NOMO-1 (cell line): ENCODE data around the gene EIF3B.
"Not testable (repeated sequence)": the region's sequence is repeated elsewhere in the genome, so short reads cannot be mapped to it uniquely, and the experiment has no call there.

Experiments
- DNase-seq, 2 experiments: peaks; one replicate each; lab custom pipeline; 2025; ENCODE audit not compliant: unreplicated experiment in 2 of 2; lab: John Stamatoyannopoulos, UW

Gene EIF3B

GRCh38 chr7:2354186-2354938 is at the start of gene EIF3B:
EIF3B (plus strand) TSS chr7:2354827; CDS start chr7:2354922, 95 bp downstream.
- peak; percentile 78 to 90 for DNase-seq

DNA sequence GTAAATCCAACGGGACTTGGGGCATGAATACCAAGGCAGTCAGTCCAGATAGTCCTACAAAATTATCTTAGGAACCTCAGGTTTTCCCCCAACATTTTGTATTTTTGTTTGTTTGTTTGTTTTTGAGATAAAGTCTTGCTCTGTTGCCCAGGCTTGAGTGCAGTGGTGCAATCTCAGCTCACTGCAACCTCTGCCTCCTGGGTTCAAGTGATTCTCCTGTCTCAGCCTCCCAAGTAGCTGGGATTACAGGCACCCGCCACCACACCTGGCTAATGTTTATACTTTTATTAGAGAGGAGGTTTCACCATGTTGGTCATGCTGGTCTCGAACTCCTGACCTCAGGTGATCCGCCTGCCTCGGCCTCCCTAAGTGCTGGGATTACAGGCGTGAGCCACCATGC is 49.4 kb upstream of the EIF3B start:
- DNase-seq, result not testable (repeated sequence)

DNA sequence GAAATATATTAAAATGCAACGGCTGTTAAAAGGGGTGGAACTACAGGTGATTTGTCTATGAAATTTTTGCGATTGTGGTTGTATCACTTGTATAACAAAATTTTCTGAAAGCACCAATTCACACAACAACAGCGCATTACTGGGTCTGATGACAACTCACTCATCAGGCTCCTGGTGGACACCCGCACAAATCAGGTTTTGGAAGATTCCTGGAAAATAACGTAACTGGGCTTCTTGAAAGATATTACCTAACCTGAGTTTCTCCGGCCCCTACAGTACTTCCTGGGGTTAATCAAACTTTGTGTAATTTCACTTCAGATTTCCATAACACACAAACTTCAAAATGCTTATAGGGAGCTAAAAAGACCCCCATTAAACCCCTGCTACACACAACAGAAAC is 47.9 kb upstream of the EIF3B start:
- DNase-seq, result no peak

DNA sequence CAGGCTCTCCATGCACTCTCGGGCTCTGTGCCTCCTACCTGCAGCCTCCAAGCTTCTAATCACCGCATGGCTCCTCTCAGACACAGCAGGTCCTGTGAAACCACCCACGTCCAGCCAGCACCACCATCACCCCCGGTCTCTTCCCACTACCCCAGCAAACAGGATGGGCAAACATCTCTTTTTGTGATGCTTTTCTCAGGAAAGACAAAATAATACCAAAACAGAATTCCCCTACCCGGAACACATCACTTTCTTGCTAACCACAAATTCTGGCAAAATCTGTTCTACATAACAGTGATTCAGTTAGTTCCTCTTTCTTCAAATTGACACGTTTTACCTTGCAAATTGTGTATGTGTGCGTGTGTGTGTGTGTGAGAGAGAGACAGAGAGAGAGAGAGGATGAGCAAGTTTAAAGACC is 46.9 kb upstream of the EIF3B start:
- DNase-seq, result peak; percentile 32 to 69

DNA sequence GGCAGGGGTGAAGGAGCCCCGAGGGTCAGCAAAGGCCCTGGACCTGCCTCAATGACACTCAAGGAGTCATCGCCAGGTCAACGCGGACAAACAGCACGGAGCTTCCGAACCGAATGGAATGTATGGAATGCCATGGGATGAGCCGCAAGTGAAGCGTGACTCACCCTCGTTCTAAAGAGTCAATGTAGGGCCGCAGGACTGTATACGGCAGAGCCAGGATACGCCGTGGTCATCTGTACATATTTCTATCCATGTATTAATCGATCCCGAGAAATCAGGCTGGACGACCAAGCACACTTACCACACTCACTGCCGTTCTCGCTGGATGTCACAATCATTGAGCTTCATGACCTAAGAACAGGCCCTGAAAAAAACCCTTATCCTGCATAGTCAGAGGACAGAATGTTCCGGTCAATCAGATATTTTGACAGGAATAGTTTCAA is 44.7 kb upstream of the EIF3B start:
- no peak for DNase-seq

- no peak for DNase-seq
Measured at GRCh38 chr7:2312267-2312929, 42.2 kb upstream of the EIF3B start.

DNA sequence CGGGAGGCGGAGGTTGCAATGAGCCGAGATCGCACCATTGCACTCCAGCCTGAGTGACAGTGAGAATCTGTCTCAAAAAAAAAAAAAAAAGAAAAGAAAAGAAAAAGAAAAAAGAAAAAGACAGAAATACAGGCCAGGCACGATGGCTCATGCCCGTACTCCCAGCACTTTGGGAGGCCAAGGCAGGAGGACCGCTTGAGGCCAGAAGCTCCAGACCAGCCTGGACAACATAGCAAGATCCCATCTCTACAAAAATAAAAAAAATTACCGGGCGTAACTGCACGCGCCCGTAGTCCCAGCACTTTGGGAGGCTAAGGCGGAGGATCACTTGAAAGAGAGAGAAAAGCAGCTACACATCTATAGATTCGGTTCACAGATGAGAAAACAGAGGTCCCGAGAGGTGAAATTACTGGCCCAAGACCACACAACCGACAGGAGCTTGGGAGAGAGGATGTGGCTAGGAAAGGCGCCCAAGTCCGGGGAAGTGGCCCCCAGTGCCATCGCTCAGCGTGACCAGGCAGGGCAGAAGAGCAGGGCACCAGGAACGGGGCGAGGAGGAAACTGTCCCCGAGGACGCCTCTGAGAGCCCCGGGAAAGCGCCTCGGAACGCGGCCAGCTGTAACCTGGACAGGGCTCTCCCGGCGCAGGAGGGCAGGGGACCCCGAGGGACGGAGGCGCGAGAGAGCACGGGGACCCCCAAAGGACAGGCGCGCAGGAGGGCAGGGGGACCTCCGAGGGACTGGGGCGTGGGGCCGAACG is 41.0 kb upstream of the EIF3B start:
- no peak for DNase-seq

DNA sequence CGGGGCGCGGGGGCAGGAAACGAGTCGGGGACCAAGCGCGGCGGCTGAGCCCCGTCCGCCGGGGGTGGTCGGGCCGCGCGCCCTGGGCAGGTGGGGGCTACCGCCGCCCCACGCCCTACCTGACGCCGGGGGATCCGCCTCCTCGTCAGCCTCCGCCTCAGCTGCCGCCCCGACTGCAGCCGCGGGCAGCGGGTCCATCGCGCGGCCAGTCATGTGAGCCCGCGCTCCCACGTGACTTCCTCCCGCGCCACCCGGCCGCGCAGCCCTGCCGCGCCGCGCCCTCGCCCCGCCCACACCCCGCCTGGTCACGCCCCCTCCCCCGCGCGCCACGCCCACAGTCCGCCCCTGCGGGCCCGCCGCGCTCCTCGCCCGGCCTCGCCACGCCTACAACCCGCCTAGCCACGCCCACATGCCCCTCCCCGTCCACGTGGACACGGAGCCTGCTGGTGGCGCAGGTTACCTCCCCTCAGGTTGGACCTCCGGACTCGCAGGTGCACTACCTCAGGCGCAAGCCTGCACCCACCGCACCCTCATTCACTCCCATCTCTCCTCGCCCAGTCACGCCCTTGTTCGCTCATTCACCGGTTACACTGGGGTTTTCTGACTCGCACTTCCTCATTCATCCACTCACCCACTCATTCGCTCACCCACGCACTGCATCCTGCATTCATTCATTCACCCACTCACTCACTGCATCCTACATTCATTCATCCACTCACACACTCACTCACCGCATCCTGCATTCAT is 40.2 kb upstream of the EIF3B start, which contains the start of gene SNX8:
Gene SNX8 (minus strand): TSS at position 233 of the 747 bp plus-strand sequence. CDS start 20 bp downstream, at position 213.
- peak; percentile 77 to 80 for DNase-seq

- DNase-seq, result not testable (repeated sequence)
Measured at GRCh38 chr7:2314956-2315530, 39.6 kb upstream of the EIF3B start.

DNA sequence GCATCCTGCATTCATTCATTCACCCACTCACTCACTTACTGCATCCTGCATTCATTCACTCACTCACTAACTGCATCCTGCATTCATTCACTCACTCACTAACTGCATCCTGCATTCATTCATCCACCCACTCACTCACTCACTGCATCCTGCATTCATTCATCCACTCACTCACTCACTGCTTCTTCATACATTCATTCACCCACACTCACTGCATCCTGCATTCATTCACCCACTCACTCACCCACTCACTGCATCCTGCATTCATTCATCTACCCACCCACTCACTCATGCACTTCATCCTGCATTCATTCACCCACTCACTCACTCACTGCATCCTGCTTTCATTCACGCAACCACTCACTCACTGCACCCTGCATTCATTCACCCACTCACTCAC is 38.8 kb upstream of the EIF3B start:
- DNase-seq, result no peak

DNA sequence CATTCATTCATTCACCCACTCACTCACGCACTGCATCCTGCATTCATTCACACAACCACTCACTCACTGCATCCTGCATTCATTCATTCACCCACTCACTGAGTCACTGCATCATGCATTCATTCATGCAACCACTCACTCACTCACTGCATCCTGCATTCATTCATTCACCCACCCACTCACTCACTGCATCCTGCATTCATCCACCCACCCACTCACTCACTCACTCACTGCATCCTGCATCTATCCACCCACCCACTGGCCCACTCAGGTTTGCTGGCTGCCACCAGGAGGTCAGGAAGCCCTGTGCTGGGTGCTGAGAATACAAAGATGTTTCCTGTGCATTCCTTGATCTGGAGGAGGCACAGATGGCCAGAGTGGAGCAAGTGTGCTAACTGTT is 38.0 kb upstream of the EIF3B start:
- DNase-seq, result no peak

- no peak for DNase-seq
Measured at GRCh38 chr7:2317556-2318293, 36.9 kb upstream of the EIF3B start.

GRCh38 chr7:2321020-2321419 is 33.6 kb upstream of the EIF3B start:
- DNase-seq, result no peak

DNA sequence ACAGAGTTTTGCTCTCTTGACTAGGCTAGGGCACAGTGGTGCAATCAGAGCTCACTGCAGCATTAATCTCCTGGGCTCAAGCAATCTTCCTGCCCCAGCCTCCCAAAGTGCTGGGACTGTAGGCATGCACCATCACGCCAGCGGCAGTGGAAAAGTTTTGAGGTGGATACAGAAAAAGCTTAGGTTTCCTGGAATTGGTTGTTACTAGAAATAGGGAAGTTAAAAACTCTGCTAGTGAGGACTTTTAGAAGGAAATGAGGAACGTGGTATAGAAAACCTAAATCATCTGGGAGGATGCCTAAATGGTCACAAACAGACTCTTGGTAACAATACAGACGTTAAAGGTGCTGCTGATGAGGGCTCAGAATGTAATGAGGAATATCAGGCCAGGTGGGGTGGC is 29.5 kb upstream of the EIF3B start:
- DNase-seq, result peak; percentile 17 to 57

GRCh38 chr7:2326951-2327350 is 27.7 kb upstream of the EIF3B start:
- no peak for DNase-seq

DNA sequence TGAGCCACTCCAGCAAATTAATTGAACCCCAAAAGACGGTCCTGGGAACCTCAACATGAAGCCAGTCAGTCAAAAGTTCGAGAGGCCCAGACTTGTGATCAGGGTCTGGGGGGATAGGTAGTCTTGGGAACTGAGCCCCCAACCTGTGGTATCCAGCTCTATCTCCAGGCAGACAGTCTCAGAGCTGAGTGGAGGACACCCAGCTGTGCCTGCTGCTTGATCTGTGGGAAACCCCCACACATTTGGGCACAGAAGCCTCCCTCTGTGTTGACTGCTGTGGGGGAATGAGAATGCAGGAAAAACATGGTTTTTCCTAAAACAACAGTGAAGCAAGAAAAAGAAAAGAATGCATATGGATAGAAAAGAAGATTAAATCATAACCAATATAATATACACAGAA is 24.1 kb upstream of the EIF3B start:
- DNase-seq, result no peak

DNA sequence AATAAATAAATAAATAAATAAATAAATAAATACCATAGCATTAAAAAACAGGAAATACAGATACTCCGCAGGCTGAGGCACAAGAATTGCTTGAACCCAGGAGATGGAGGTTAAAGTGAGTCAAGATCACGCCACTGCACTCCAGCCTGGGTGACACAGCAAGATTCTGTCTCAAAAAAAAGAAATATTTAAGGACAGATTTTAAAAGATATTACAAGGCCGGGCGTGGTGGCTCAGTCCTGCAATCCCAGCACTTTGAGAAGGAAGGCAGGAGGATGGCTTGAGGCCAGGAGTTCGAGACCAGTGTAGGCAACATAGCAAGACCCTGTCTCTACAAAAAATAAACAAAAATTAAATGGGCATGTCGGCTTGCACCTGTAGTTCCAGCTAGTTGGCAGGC is 22.9 kb upstream of the EIF3B start:
- no peak for DNase-seq

DNA sequence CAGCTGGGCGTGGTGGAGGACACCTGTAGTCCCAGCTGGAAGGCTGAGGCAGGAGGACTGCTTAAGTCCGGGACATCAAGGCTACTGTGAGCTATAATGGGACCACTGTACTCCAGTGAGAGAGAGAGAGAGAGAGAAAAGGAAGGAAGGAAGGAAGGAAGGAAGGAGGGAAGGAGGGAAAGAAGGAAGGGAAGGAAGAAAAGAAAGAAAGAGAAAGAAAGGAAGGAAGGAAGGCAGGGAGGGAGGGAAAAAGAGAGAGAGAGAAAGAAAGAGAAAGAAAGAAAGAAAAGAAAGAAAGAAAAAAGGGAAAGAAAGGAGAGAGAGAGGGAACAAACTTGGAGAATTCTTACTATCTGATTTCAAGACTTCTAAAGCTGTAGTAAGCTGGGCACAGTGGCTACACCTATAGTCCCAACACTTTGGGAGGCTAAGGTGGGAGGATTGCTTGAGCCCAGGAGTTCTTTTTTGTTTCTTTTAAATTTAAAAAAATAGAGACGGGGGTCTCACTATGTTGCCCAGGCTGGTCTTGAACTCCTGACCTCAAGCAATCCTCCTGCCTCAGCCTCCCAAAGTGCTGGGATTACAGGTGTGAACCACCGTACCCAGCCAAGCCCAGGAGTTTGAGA is 21.9 kb upstream of the EIF3B start:
- not testable (repeated sequence) for DNase-seq

- DNase-seq, result no peak
Measured at GRCh38 chr7:2336626-2337299, 17.9 kb upstream of the EIF3B start.
